ENCODE results near the gene WBP1L. TPM values are rescaled to one million over a fixed set of nuclear protein-coding genes. Genes with fewer than 3 reads are reported as not detected.

WBP1L gene
- total and polyA plus RNA-seq, 2 of the 13 experiments (the other 11 are each of a cell fraction or from before 2014, with no cell fraction given): 8.3 to 12.3 TPM

DNA sequence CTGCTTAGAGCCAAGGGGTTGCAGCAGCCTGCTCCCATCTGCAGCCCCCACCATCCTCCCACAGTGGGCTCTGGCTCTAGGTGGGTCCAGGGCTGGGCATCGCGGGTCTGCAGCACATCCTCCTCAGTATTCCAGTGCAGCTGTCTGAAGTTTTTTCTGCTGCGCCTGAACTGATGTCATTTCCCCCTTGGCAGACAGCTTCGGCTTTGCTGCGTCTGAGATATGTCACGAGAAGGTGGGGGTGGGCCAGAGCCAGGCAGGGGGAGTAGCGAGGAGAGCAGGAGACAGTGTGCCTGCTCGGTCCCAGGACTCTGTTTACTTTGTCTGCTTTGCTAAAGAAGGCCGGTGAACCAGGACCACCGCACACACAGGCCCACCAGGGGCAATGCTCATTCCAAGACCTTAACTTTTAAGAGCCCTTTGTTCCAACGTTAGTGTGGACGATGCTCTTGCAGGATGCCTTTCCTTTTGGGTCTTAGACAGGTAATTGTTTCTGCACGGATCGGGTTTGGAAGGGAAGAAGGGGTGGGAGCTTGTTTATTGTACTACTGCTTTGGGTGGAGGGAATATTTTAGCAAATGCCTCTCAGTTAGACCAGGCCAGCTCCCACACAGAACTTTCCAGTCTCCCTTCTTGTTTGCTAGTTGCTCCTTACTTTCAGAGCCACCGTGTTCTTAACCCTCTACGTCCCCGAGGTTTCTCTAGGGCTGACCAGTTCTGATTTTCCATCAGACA is 32.4 kb downstream of the WBP1L start (continued):
- TF ChIP-seq, protein P1, sequence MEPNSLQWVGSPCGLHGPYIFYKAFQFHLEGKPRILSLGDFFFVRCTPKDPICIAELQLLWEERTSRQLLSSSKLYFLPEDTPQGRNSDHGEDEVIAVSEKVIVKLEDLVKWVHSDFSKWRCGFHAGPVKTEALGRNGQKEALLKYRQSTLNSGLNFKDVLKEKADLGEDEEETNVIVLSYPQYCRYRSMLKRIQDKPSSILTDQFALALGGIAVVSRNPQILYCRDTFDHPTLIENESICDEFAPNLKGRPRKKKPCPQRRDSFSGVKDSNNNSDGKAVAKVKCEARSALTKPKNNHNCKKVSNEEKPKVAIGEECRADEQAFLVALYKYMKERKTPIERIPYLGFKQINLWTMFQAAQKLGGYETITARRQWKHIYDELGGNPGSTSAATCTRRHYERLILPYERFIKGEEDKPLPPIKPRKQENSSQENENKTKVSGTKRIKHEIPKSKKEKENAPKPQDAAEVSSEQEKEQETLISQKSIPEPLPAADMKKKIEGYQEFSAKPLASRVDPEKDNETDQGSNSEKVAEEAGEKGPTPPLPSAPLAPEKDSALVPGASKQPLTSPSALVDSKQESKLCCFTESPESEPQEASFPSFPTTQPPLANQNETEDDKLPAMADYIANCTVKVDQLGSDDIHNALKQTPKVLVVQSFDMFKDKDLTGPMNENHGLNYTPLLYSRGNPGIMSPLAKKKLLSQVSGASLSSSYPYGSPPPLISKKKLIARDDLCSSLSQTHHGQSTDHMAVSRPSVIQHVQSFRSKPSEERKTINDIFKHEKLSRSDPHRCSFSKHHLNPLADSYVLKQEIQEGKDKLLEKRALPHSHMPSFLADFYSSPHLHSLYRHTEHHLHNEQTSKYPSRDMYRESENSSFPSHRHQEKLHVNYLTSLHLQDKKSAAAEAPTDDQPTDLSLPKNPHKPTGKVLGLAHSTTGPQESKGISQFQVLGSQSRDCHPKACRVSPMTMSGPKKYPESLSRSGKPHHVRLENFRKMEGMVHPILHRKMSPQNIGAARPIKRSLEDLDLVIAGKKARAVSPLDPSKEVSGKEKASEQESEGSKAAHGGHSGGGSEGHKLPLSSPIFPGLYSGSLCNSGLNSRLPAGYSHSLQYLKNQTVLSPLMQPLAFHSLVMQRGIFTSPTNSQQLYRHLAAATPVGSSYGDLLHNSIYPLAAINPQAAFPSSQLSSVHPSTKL (CRISPR knock-in tag; IDR thresholded peaks at IDR 0.05): 0 out of 2 replicates have a peak, but pooled peaks have one; percentile 12
- TF ChIP-seq ARID2 (CRISPR knock-in tag; IDR thresholded peaks at IDR 0.05; ENCODE audit: borderline replicate concordance) (0 out of 2 replicates have a peak, but pooled peaks have one; percentile 60), ZNF710 (CRISPR knock-in tag; IDR thresholded peaks at IDR 0.05; ENCODE audit: borderline replicate concordance) (0 out of 2 replicates have a peak, but pooled peaks have one; percentile 23), TOPORS (CRISPR knock-in tag; IDR thresholded peaks at IDR 0.05) (0 out of 2 replicates have a peak, but pooled peaks have one; percentile 9), KAT7 (CRISPR knock-in tag; IDR thresholded peaks at IDR 0.05; ENCODE audit: borderline replicate concordance) (peak; percentile 8; the same call in 1 of the 2 replicates), ZNF354B (CRISPR knock-in tag; IDR thresholded peaks at IDR 0.05) (no peak), ZNF891 (CRISPR knock-in tag; IDR thresholded peaks at IDR 0.05) (0 out of 2 replicates have a peak, but pooled peaks have one; percentile 38), ZNF598 (CRISPR knock-in tag; IDR thresholded peaks at IDR 0.05; ENCODE audit: borderline replicate concordance) (0 out of 2 replicates have a peak, but pooled peaks have one; percentile 65), ZBTB21 (CRISPR knock-in tag; IDR thresholded peaks at IDR 0.05) (0 out of 2 replicates have a peak, but pooled peaks have one; percentile 23), ZNF547 (CRISPR knock-in tag; IDR thresholded peaks at IDR 0.05) (0 out of 2 replicates have a peak, but pooled peaks have one; percentile 38), KDM5B (CRISPR knock-in tag; IDR thresholded peaks at IDR 0.05; ENCODE audit: borderline replicate concordance) (peak; percentile 14; the same call in 1 of the 2 replicates), ZNF558 (CRISPR knock-in tag; IDR thresholded peaks at IDR 0.05; ENCODE audit: borderline replicate concordance) (0 out of 2 replicates have a peak, but pooled peaks have one; percentile 41), ZNF652 (CRISPR knock-in tag; IDR thresholded peaks at IDR 0.05; ENCODE audit: borderline replicate concordance, low read depth) (peak; percentile 60)
- TF ChIP-seq, protein P2, sequence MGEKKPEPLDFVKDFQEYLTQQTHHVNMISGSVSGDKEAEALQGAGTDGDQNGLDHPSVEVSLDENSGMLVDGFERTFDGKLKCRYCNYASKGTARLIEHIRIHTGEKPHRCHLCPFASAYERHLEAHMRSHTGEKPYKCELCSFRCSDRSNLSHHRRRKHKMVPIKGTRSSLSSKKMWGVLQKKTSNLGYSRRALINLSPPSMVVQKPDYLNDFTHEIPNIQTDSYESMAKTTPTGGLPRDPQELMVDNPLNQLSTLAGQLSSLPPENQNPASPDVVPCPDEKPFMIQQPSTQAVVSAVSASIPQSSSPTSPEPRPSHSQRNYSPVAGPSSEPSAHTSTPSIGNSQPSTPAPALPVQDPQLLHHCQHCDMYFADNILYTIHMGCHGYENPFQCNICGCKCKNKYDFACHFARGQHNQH (CRISPR knock-in tag; IDR thresholded peaks at IDR 0.05): peak; percentile 35; the same call in 1 of the 2 replicates
- TF ChIP-seq, protein P3, sequence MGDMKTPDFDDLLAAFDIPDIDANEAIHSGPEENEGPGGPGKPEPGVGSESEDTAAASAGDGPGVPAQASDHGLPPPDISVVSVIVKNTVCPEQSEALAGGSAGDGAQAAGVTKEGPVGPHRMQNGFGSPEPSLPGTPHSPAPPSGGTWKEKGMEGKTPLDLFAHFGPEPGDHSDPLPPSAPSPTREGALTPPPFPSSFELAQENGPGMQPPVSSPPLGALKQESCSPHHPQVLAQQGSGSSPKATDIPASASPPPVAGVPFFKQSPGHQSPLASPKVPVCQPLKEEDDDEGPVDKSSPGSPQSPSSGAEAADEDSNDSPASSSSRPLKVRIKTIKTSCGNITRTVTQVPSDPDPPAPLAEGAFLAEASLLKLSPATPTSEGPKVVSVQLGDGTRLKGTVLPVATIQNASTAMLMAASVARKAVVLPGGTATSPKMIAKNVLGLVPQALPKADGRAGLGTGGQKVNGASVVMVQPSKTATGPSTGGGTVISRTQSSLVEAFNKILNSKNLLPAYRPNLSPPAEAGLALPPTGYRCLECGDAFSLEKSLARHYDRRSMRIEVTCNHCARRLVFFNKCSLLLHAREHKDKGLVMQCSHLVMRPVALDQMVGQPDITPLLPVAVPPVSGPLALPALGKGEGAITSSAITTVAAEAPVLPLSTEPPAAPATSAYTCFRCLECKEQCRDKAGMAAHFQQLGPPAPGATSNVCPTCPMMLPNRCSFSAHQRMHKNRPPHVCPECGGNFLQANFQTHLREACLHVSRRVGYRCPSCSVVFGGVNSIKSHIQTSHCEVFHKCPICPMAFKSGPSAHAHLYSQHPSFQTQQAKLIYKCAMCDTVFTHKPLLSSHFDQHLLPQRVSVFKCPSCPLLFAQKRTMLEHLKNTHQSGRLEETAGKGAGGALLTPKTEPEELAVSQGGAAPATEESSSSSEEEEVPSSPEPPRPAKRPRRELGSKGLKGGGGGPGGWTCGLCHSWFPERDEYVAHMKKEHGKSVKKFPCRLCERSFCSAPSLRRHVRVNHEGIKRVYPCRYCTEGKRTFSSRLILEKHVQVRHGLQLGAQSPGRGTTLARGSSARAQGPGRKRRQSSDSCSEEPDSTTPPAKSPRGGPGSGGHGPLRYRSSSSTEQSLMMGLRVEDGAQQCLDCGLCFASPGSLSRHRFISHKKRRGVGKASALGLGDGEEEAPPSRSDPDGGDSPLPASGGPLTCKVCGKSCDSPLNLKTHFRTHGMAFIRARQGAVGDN (CRISPR knock-in tag; IDR thresholded peaks at IDR 0.05): peak; percentile 64
- TF ChIP-seq, protein P4, sequence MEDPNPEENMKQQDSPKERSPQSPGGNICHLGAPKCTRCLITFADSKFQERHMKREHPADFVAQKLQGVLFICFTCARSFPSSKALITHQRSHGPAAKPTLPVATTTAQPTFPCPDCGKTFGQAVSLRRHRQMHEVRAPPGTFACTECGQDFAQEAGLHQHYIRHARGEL (CRISPR knock-in tag; IDR thresholded peaks at IDR 0.05): no peak
